GM12878 (cell line): ENCODE measurements around the gene MRPL27. TPM values are rescaled to one million over a fixed set of nuclear protein-coding genes. Genes with fewer than 3 reads are reported as not detected.

Experiments used
- ATAC-seq: fragments of 200-7000 bp; cut with Tn5 transposase; 3 replicates; pipeline ENCODE4 v1.9.1; 2020; ENCODE audit warnings: mild to moderate bottlenecking, moderate library complexity
- BruUV-seq: library from RNA; stranded (reverse); fragments of 400-500 nt; replicated peaks from 2 replicates; lab custom pipeline; 2021; lab: Mats Ljungman, UMichigan
- CTCF ChIA-PET: fragments of 300-600 bp; sonication (Branson Sonifier 250); formaldehyde crosslinking; extraction: SDS; loops from one replicate; lab custom pipeline; 2021; ENCODE audit warnings: inconsistent platforms; lab: Yijun Ruan, JAX
- POLR2A ChIA-PET: fragments of 350-600 bp; formaldehyde crosslinking; extraction: SDS; loops from one replicate; lab custom pipeline; 2021; ENCODE audit warnings: inconsistent platforms; lab: Charles Lee
- RAD21 ChIA-PET: fragments of 300-600 bp; sonication (Branson Sonifier 250); formaldehyde crosslinking; loops from one replicate; lab custom pipeline; 2023; ENCODE audit warnings: antibody characterized with exemption; ENCODE audit not compliant: unreplicated experiment; lab: Charles Lee
- SMC1A ChIA-PET: fragments of 300-600 bp; sonication (Branson Sonifier 250); formaldehyde crosslinking; loops from one replicate; lab custom pipeline; 2023; ENCODE audit not compliant: unreplicated experiment, uncharacterized antibody; lab: Charles Lee
- DNase-seq: peaks from one replicate; pipeline ENCODE4 v3.0.0-alpha.2; 2011; ENCODE audit warnings: low read depth, low spot score
- FAIRE-seq: peaks from 3 replicates; lab custom pipeline; 2011; peaks lifted over from hg19 to GRCh38; lab: Jason Lieb, UNC
- H2AFZ ChIP-seq: 2 replicates; pipeline ENCODE4 v1.6.0; 2011; ENCODE audit warnings: low read depth, low read length, control low read depth; ENCODE audit not compliant: control insufficient read depth
- H3K27ac ChIP-seq: 2 replicates; pipeline ENCODE4 v1.5.1; 2011; ENCODE audit warnings: control low read depth; ENCODE audit not compliant: control insufficient read depth, insufficient read depth
- H3K27me3 ChIP-seq, 2 experiments: replicated peaks in 1 of 2; 2 replicates each; pipeline versions ENCODE4 v1.6.0 to v1.6.1; 2011; ENCODE audit warnings: low read length in 1 of 2; ENCODE audit not compliant: control insufficient read depth in 2 of 2, insufficient read depth in 2 of 2
- H3K36me3 ChIP-seq, 2 experiments: 2 replicates each; pipeline ENCODE4 v1.5.1; 2011; ENCODE audit warnings: low read length in 1 of 2; ENCODE audit not compliant: control insufficient read depth in 2 of 2, insufficient read depth in 2 of 2
- H3K4me1 ChIP-seq: 2 replicates; pipeline ENCODE4 v1.6.1; 2011; ENCODE audit warnings: mild to moderate bottlenecking, low read length, moderate library complexity, mixed read lengths; ENCODE audit not compliant: control insufficient read depth, insufficient read depth
- H3K4me2 ChIP-seq: 2 replicates; pipeline ENCODE4 v1.6.0; 2011; ENCODE audit warnings: control low read depth; ENCODE audit not compliant: control insufficient read depth, insufficient read depth
- H3K4me3 ChIP-seq: fragments of 200-600 bp; sonication (generic); 2 replicates; pipeline ENCODE4 v1.5.1; 2016
- H3K79me2 ChIP-seq: 2 replicates; pipeline ENCODE4 v1.6.0; 2011; ENCODE audit warnings: low read length; ENCODE audit not compliant: control insufficient read depth, insufficient read depth
- H3K9ac ChIP-seq: 2 replicates; pipeline ENCODE4 v1.8.0; 2011; ENCODE audit warnings: low read length, control low read depth, mixed read lengths; ENCODE audit not compliant: control insufficient read depth, insufficient read depth
- H3K9me3 ChIP-seq: replicated peaks from 3 replicates; pipeline ENCODE4 v1.5.1; 2011; ENCODE audit warnings: mild to moderate bottlenecking, low read length; ENCODE audit not compliant: control insufficient read depth, insufficient read depth
- H4K20me1 ChIP-seq: 2 replicates; pipeline ENCODE4 v1.6.0; 2011; ENCODE audit not compliant: control insufficient read depth, insufficient read depth
- PAX8 ChIP-seq: fragments of 450-650 bp; IDR thresholded peaks from 2 replicates; pipeline ENCODE4 v1.6.1; 2017; ENCODE audit warnings: mild to moderate bottlenecking, moderate library complexity
- POLR2AphosphoS5 ChIP-seq: IDR thresholded peaks from 2 replicates; pipeline ENCODE4 v1.6.1; 2011; ENCODE audit warnings: mild to moderate bottlenecking, low read length, inconsistent platforms
- REST ChIP-seq: IDR thresholded peaks from 2 replicates; pipeline ENCODE4 v1.6.1; 2012; ENCODE audit warnings: mild to moderate bottlenecking, low read depth, low read length
- TAF1 ChIP-seq: IDR thresholded peaks from 2 replicates; pipeline ENCODE4 v1.6.1; 2011; ENCODE audit warnings: mild to moderate bottlenecking, low read depth, low read length, borderline replicate concordance
- USF2 ChIP-seq: IDR thresholded peaks from 2 replicates; pipeline ENCODE4 v1.6.1; 2011; ENCODE audit warnings: low read depth, low read length, improper control_type of control experiment, borderline replicate concordance
- YBX1 ChIP-seq: fragments of 450-650 bp; IDR thresholded peaks from 2 replicates; pipeline ENCODE4 v1.6.1; 2016; ENCODE audit warnings: antibody characterized with exemption
- ZBTB33 ChIP-seq: fragments of 450-650 bp; IDR thresholded peaks from 2 replicates; pipeline ENCODE4 v1.6.1; 2017; ENCODE audit warnings: mild to moderate bottlenecking
- ZNF274 ChIP-seq: IDR thresholded peaks from one replicate; pipeline ENCODE4 v1.8.0; 2011; ENCODE audit not compliant: insufficient read length, insufficient read depth
- WGBS: methylation state at CpG from one replicate; pipeline ENCODE4 v1.1.6; 2016; ENCODE audit warnings: low lambda C conversion rate; ENCODE audit not compliant: insufficient replicate concordance, insufficient coverage; ENCODE audit errors: missing lambda C conversion rate; 5-methylcytosine and 5-hydroxymethylcytosine counted together
- in situ Hi-C: fragments of 300-500 bp; cut with MboI; formaldehyde crosslinking; loops from 9 replicates; pipeline ENCODE4 v1.14.3; 2018; ENCODE audit warnings: mixed read lengths
- intact Hi-C: fragments of 100-400 bp; cut with micrococcal nuclease; formaldehyde crosslinking; loops from one replicate; pipeline ENCODE4 v1.14.2; 2022; ENCODE audit not compliant: unreplicated experiment
- polyA plus RNA-seq, 11 experiments: library from polyadenylated mRNA; depleted of rRNA in 4 of 11; unstranded in 6 of 11; stranded (reverse) in 5 of 11; fragments of >200 nt; fragmentation: Nextera tagmentation in 4 of 11; fragmentation: Illumina TruSeq in 1 of 11; extraction: Ambion mirVana in 4 of 11; extraction: Trizol in 1 of 11; gene quantifications; 1 replicate in 1 of 11; 2 replicates in 10 of 11; pipeline versions ENCODE4 v1.2.1 to v1.2.3, GENCODE V29; 2011 to 2016; ENCODE audit warnings: inconsistent platforms in 2 of 11, missing spikeins in 2 of 11, low read depth in 1 of 11
- total RNA-seq, 4 experiments: library from RNA; depleted of rRNA in 3 of 4; stranded (reverse); fragments of >200 nt in 3 of 4; fragmentation: Illumina TruSeq in 1 of 4; extraction: Trizol in 1 of 4; gene quantifications; 2 replicates each; pipeline versions ENCODE4 v1.2.1 to v1.2.3, GENCODE V29; 2013 to 2021
- TF ChIP-seq, protein P1 (sequence below): fragments of 450-650 bp; IDR thresholded peaks from 2 replicates; pipeline ENCODE4 v1.6.1; 2017; ENCODE audit warnings: mild to moderate bottlenecking, moderate library complexity

The MRPL27 gene
- total and polyA plus RNA-seq, 10 of the 15 experiments (the other 5 are each of a cell fraction or from before 2014, with no cell fraction given), result 83.0 to 390 (median 131) TPM

DNA sequence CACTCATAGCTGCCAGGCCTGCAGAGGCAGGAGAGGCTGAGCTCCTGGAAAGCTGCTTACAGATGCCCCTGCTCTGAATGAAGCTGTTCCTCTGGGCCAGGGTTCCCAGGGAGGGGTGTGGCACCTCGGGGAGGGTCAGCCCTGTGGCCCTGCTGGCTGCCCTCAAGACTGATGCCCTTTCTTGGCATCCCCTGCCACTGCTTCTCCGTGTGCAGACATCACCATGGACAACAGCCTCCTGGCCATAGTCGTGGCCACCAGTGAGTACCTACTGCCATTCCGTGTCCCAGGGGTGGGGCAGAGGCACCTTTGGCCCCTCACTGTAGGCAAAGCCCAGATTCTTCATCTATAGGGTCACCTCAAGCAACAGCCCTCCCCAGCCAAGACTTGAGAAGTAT, 8.9 kb downstream of the MRPL27 start:
- Histone ChIP-seq H3K4me2 (no peak overlapping the region), H4K20me1 (no peaks in the 10 kb centered on the region), H3K27me3 (no peaks in the 10 kb centered on the region), H3K4me3 (no peak overlapping the region), H3K9me3 (no peaks in the 10 kb centered on the region), H3K79me2 (no peaks in the 10 kb centered on the region; the same call in 1 of the 2 replicates), H3K36me3 (peaks cover 15 to 23% of the 10 kb centered on the region in 2 experiments; a peak in 3 of 4 replicates), H3K4me1 (no peaks in the 10 kb centered on the region), H2AFZ (no peak overlapping the region), H3K9ac (no peak overlapping the region), H3K27ac (no peak overlapping the region)
- in situ Hi-C loops (loop anchor here (5.0 kb wide), 1 partner anchor 48 kb away; no protein-coding TSS in a partner anchor), intact Hi-C loops (no loop called here)
- ChIA-PET POLR2A (interaction anchor here (2.3 kb wide), 1 partner anchor 33 kb away, joined by 9 read pairs; the partner anchor contains the start of gene LRRC59), CTCF (interaction anchor here (0.9 to 4.5 kb wide), 7 partner anchors 15 to 115 kb away, joined by 3 to 68 read pairs (median 18); partner anchors contain the start of genes LRRC59, RSAD1 and XYLT2), SMC1A (interaction anchor here (1.9 kb wide), 1 partner anchor 47 kb away, joined by 9 read pairs; no protein-coding TSS in a partner anchor), RAD21 (interaction anchor here (3.0 kb wide), 1 partner anchor 33 kb away, joined by 32 read pairs; the partner anchor contains the start of gene LRRC59)
- WGBS, result 53% methylated on average over 3 of the region's 4 CpGs
- no TSS peak for BruUV-seq
- no peak for DNase-seq
- FAIRE-seq, result no peak
- no peak for ATAC-seq
- TF ChIP-seq TAF1, result no peak
- TF ChIP-seq USF2, result no peak
- peak; percentile 5; the same call in 1 of the 2 replicates for TF ChIP-seq POLR2AphosphoS5
- no peak for TF ChIP-seq REST
- TF ChIP-seq YBX1, result no peak
- no peak for TF ChIP-seq ZBTB33
- TF ChIP-seq PAX8, result no peak
- TF ChIP-seq, protein P1, sequence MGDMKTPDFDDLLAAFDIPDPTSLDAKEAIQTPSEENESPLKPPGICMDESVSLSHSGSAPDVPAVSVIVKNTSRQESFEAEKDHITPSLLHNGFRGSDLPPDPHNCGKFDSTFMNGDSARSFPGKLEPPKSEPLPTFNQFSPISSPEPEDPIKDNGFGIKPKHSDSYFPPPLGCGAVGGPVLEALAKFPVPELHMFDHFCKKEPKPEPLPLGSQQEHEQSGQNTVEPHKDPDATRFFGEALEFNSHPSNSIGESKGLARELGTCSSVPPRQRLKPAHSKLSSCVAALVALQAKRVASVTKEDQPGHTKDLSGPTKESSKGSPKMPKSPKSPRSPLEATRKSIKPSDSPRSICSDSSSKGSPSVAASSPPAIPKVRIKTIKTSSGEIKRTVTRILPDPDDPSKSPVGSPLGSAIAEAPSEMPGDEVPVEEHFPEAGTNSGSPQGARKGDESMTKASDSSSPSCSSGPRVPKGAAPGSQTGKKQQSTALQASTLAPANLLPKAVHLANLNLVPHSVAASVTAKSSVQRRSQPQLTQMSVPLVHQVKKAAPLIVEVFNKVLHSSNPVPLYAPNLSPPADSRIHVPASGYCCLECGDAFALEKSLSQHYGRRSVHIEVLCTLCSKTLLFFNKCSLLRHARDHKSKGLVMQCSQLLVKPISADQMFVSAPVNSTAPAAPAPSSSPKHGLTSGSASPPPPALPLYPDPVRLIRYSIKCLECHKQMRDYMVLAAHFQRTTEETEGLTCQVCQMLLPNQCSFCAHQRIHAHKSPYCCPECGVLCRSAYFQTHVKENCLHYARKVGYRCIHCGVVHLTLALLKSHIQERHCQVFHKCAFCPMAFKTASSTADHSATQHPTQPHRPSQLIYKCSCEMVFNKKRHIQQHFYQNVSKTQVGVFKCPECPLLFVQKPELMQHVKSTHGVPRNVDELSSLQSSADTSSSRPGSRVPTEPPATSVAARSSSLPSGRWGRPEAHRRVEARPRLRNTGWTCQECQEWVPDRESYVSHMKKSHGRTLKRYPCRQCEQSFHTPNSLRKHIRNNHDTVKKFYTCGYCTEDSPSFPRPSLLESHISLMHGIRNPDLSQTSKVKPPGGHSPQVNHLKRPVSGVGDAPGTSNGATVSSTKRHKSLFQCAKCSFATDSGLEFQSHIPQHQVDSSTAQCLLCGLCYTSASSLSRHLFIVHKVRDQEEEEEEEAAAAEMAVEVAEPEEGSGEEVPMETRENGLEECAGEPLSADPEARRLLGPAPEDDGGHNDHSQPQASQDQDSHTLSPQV, result no peak
- no peak for TF ChIP-seq ZNF274
